NOMO-1 treated with dmso at 0.1 percent for 144 hours (cell line): Measurements from ENCODE around the gene TCERG1L.

Experiments
- DNase-seq: peaks from one replicate; lab custom pipeline; 2025; ENCODE audit not compliant: unreplicated experiment; lab: John Stamatoyannopoulos, UW

TCERG1L gene

DNA sequence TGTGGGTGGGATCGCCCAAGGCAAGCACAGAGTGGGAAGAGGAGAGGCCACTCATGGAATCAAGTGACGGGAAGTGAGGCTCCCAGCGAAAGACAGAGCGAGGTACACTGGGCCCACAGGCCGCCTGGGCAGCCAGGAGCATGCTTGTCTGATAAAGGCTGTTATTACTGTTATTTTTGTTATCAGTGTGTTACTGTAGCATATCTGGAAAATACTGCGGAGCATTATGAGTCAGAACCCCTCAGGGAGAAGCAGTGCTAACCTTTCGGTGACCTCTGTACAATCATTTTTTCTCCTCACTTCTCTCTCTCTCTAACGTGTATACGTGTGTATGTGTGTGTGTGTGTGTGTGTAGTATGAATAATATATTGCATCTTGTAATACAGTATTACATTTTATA lies 3.8 kb upstream of the TCERG1L start:
- DNase-seq = no peak

- no peak for DNase-seq
These were observed 3.3 kb upstream of the TCERG1L start for GRCh38 chr10:131314799-131315198.

- no peak for DNase-seq
These were observed 2.6 kb upstream of the TCERG1L start for GRCh38 chr10:131314148-131314547.

DNA sequence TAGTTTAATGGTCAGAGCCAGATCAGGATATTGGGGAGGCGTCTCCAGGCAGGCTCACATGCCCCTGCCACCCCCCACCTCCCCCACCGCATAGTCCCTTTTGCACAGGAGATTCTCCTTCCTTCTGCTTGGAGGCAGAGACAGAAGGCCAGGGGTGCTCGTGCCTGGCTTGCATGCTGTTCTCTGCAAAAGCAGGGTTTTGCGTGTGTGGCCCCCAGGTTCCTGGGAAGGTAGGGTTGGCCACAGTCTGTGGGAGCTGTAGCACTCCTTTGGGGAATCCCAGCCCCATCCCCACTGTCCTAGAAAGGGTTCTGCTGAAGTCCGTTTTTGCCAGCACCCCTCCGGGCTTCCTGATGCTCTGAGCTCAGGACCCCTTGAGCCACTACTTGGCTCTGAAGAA lies 1.9 kb upstream of the TCERG1L start:
- no peak for DNase-seq

GRCh38 chr10:131312478-131312836 lies 936 bp upstream of the TCERG1L start:
- DNase-seq = no peak

DNA sequence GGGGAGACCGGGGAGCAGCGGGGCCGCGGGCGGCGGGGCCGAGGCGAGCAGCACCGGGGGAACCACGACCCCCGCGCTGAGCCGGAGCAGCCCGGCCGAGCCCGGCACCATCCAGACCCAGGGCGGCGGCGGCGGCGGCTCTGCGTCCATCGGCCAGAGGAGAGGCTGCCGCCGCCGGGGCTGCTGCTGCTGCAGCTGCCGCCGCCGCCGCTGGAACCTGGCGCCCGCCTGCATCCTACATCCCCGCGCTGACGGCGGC lies 190 bp downstream of the TCERG1L start:
- DNase-seq = no peak

- no peak for DNase-seq
These were observed 745 bp downstream of the TCERG1L start for GRCh38 chr10:131310551-131311401.

- no peak for DNase-seq
These were observed 1.4 kb downstream of the TCERG1L start for GRCh38 chr10:131310142-131310541.

- no peak for DNase-seq
These were observed 11.0 kb downstream of the TCERG1L start for GRCh38 chr10:131300508-131300907.

DNA sequence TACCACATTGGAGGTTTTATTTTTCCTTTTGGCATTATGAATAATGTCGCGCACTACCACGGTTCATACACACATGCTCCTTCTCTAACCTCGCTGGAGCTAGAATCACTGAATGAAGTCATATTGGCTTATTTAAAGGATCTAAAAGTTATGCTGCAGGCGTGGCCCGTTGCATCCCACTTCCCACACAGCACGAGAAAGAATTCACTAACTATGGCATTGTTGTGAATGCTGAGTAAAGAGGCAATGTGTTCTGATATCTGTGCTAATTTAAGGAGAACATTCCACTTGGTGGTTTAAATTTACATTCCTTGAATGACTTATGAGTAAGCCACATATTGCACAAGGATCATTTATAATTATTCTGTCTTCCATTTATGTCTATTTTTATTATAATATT lies 20.7 kb downstream of the TCERG1L start:
- no peak for DNase-seq

DNA sequence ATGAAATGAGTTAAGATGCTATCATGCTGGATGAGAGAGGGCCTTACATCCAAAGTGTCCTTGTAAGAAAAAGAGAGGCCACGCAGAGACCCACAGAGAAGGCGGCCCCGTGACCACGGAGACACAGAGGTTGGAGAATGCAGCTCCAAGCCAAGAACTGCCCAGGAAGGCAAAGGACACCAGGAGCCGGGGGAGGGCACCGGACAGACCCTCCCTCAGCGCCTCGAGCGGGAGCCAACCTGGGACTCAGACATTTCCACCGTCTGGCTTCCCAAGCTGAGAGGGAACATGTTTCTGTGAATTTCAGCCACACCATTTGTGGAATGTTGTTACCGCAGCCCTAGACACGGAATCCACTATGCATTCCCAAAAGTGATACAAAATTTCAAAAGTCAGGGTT lies 22.9 kb downstream of the TCERG1L start:
- DNase-seq = no peak

DNA sequence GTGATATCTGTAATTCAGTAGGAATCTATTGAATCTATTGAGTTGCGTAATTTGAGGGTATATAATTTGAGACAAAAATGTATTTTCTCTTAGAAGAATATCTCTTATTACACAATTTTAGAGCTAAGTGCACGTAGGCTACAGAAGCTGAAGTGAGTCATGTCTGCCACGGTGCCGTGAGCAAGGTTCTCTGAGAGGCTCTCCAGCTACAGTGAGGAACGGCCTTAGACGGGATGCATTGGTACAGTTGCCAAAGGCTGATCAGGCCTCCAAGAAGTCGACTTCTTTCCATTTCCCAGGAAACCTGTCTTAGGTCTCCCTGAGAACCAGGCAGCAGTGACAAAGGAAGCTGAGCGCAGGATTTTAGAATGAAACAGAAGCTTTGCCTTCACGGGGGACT lies 28.6 kb downstream of the TCERG1L start:
- DNase-seq = no peak

DNA sequence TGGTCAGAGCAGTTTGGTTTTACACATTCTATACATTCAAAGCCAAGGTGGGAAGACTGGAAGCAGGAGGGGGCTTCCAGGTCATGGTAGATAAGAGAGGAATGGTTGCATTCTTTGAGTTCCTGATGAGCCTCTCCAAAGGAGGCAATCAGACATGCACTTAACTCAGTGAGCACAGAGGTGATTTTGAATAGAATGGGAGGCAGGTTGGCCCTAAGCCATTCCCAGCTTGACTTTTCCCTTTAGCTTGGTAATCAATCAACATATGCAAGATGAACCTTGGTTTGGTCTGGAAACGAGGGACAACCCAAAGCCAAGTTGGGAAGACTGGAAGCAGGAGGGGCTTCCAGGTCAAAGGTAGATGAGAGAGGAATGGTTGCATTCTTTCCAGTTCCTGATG lies 31.4 kb downstream of the TCERG1L start:
- no peak for DNase-seq

DNA sequence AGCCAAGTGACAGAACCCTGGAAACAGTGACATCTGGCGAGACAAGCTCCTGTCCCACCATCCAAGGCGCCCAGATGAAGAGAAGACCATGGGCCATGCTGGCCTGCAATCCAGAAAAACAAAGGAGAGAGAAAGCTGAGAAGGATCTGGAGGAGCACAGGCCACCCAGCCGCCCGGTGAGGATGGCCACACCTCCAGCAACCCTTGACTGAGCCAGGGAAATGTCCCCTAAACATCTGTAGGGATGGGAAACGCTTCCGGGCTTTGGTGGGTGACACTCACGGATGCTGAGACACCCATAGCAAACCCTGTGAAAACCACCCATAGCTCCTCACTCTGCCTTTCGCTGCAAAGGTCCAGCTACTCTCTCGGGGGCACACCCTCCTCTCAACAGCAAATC lies 32.0 kb downstream of the TCERG1L start:
- no peak for DNase-seq

GRCh38 chr10:131277969-131278368 lies 33.6 kb downstream of the TCERG1L start:
- DNase-seq = no peak

DNA sequence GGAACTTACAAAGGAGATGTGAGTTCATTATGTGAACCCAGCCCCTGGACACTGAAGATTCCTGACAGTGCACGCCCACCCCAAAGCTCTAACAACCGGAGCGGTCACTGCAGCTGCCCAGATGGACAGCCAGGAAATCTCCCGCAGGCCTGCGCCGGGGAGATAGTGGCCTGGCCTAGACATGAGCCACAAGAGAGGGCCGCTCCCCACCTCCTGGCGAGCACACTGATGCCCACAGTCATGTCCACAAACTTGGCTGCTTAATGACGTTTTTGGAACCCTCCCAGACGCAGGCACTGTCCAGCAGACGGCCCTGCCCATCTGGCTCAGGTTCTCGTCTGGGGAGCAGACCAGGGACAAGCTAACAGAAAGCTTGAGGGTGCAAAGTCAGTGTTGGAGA lies 34.2 kb downstream of the TCERG1L start:
- no peak for DNase-seq

DNA sequence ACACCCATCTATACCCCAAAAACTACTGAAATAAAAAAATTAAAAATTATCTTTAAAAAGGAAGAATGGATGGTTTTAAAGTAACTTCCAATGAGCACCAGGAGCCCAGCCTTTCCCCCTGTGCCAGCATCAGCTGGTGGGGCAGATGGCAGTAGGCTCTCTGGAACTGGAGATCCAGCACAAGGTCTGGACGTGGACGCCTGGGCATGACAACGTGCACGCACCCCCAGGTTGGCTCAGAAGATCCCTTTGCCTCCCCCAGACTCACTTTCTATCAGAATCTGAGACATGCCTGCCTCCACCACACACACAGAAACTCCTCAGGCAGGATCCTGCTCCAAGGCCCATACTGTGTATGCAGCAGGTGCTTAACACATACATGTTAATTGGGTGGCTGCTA lies 35.8 kb downstream of the TCERG1L start:
- no peak for DNase-seq

DNA sequence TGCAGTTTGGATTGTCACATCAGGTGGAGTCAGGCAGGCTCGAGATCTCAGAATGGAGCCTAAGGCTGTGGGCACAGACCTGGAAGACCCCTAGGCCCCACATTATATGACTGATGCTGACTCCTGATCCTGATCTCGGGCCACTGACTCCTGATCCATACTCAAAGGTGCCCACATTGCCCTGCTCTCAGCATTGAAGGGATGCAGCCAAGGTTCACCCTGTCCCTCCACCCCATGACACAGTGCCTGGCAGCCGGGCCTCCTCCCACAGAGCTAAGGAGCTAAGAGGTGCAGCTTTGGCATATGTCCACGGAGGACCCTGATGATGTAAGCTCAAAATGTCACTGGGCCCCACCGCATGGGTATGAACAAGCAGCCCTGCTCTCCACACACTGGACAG lies 36.6 kb downstream of the TCERG1L start:
- DNase-seq = no peak

- DNase-seq = no peak
These were observed 37.2 kb downstream of the TCERG1L start for GRCh38 chr10:131274133-131274880.

- no peak for DNase-seq
These were observed 38.0 kb downstream of the TCERG1L start for GRCh38 chr10:131273476-131273875.

- no peak for DNase-seq
These were observed 38.5 kb downstream of the TCERG1L start for GRCh38 chr10:131272897-131273451.

DNA sequence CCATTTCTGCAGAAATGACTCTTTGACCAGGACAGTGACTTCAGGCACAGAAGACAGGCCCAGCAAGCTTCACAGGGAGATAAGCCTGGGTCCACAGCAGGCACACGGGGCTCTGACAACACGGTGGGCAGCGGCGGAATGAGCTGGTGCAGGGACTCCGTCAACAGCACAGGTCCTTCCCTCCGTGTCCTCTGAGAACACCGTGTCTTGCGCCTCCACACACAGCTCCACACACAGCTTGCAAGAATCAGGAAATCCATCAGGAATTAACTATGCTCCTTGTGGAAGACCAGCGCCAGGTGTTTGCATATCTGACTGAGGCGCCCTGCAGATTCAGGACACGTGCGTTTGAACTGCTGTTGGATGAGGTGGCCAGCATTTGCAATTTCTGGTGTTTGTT lies 39.6 kb downstream of the TCERG1L start:
- DNase-seq = no peak
